A549 (cell line): ENCODE results near the gene INPP5A. TPM values are rescaled to one million over a fixed set of nuclear protein-coding genes. Genes with fewer than 3 reads are reported as not detected.

ENCODE experiments used
- ATAC-seq, 2 experiments: fragments of 200-7000 bp in 1 of 2; fragments of >200 bp in 1 of 2; cut with Nextera tagmentation in 1 of 2; cut with Tn5 transposase in 1 of 2; 3 replicates each; pipeline versions ENCODE4 v1.8.0 to v1.9.1; 2018 to 2020; ENCODE audit warnings: mild to moderate bottlenecking in 1 of 2, moderate library complexity in 1 of 2
- CTCF ChIA-PET: fragments of 300-600 bp; sonication (Branson Sonifier 250); formaldehyde crosslinking; extraction: SDS; loops from one replicate; lab custom pipeline; 2021; ENCODE audit warnings: antibody characterized with exemption, inconsistent platforms; lab: Yijun Ruan, JAX
- POLR2A ChIA-PET: fragments of 350-600 bp; formaldehyde crosslinking; extraction: SDS; loops from one replicate; lab custom pipeline; 2021; ENCODE audit warnings: antibody characterized with exemption, inconsistent platforms; lab: Yijun Ruan, JAX
- DNase-seq, 2 experiments: peaks; one replicate each; pipeline versions ENCODE4 v3.0.0 to v3.0.0-alpha.2; 2011 to 2016; ENCODE audit warnings: low read depth in 1 of 2, low spot score in 1 of 2
- FAIRE-seq: peaks from 2 replicates; lab custom pipeline; 2011; peaks lifted over from hg19 to GRCh38; lab: Jason Lieb, UNC
- H3K27ac ChIP-seq, 2 experiments: fragments of >200 bp; sonication (Bioruptor Twin); formaldehyde crosslinking; 3 replicates each; pipeline ENCODE4 v1.5.1; 2016 to 2017
- H3K4me1 ChIP-seq: fragments of >200 bp; sonication (Bioruptor Twin); formaldehyde crosslinking; 3 replicates; pipeline ENCODE4 v1.6.1; 2016
- H3K4me2 ChIP-seq: fragments of >200 bp; sonication (Bioruptor Twin); formaldehyde crosslinking; 3 replicates; pipeline ENCODE4 v1.6.1; 2016
- H3K4me3 ChIP-seq: fragments of >200 bp; sonication (Bioruptor Twin); formaldehyde crosslinking; 3 replicates; pipeline ENCODE4 v1.5.1; 2016
- H3K9me3 ChIP-seq: fragments of >200 bp; sonication (Bioruptor Twin); formaldehyde crosslinking; 3 replicates; pipeline ENCODE4 v1.6.1; 2016
- BCL3 ChIP-seq: fragments of >200 bp; sonication (Bioruptor Twin); formaldehyde crosslinking; IDR thresholded peaks from 3 replicates; pipeline ENCODE4 v1.6.1; 2016
- BHLHE40 ChIP-seq: IDR thresholded peaks from 2 replicates; pipeline ENCODE4 v1.6.1; 2012; ENCODE audit warnings: low read depth, low read length, inconsistent platforms
- CEBPB ChIP-seq, 2 experiments: fragments of >200 bp in 1 of 2; sonication (Bioruptor Twin) in 1 of 2; formaldehyde crosslinking in 1 of 2; IDR thresholded peaks; 2 replicates each; pipeline ENCODE4 v1.6.1; 2012 to 2016
- E2F6 ChIP-seq: IDR thresholded peaks from 2 replicates; pipeline ENCODE4 v1.6.1; 2012; ENCODE audit warnings: low read depth, borderline replicate concordance
- EHMT2 ChIP-seq: fragments of 200-600 bp; sonication (generic); IDR thresholded peaks from 2 replicates; pipeline ENCODE4 v1.6.1; 2016; ENCODE audit warnings: antibody characterized with exemption, low read depth, mild to moderate bottlenecking, moderate library complexity
- EP300 ChIP-seq, 2 experiments: fragments of >200 bp; sonication (Bioruptor Twin); formaldehyde crosslinking; IDR thresholded peaks; 2 replicates in 1 of 2; 3 replicates in 1 of 2; pipeline ENCODE4 v1.6.1; 2016 to 2017
- FOSB ChIP-seq: fragments of 250-450 bp; sonication (Bioruptor Pico); IDR thresholded peaks from 2 replicates; pipeline ENCODE4 v1.5.0; 2020; ENCODE audit warnings: mild to moderate bottlenecking, moderate library complexity
- HDAC2 ChIP-seq: fragments of 200-600 bp; sonication (generic); IDR thresholded peaks from 2 replicates; pipeline ENCODE4 v1.6.1; 2016
- HEYL ChIP-seq: fragments of 250-450 bp; sonication (Bioruptor Pico); IDR thresholded peaks from 2 replicates; pipeline ENCODE4 v1.8.0; 2021; ENCODE audit warnings: mild to moderate bottlenecking, moderate library complexity
- JUN ChIP-seq, 2 experiments: fragments of >200 bp; sonication (Bioruptor Twin); formaldehyde crosslinking; IDR thresholded peaks; 2 replicates in 1 of 2; 3 replicates in 1 of 2; pipeline ENCODE4 v1.6.1; 2016 to 2017
- KDM5A ChIP-seq: fragments of 200-600 bp; sonication (generic); IDR thresholded peaks from 2 replicates; pipeline ENCODE4 v1.6.1; 2016; ENCODE audit warnings: antibody characterized with exemption, mild to moderate bottlenecking
- PHF8 ChIP-seq: fragments of 200-600 bp; sonication (generic); IDR thresholded peaks from 2 replicates; pipeline ENCODE4 v1.6.1; 2016; ENCODE audit warnings: low read depth, mild to moderate bottlenecking, antibody characterized with exemption, moderate library complexity, borderline replicate concordance
- RARB ChIP-seq: fragments of 250-450 bp; sonication (Bioruptor Pico); IDR thresholded peaks from 2 replicates; pipeline ENCODE4 v1.8.0; 2021; ENCODE audit warnings: mild to moderate bottlenecking, moderate library complexity
- REST ChIP-seq: fragments of 200-600 bp; sonication (generic); IDR thresholded peaks from 2 replicates; pipeline ENCODE4 v1.6.1; 2016; ENCODE audit warnings: antibody characterized with exemption, mild to moderate bottlenecking, moderate library complexity
- RNF2 ChIP-seq: fragments of 200-600 bp; sonication (generic); IDR thresholded peaks from 2 replicates; pipeline ENCODE4 v1.6.1; 2016; ENCODE audit warnings: low read depth, mild to moderate bottlenecking, antibody characterized with exemption, moderate library complexity, borderline replicate concordance
- USF2 ChIP-seq: fragments of 450-650 bp; IDR thresholded peaks from 2 replicates; pipeline ENCODE4 v1.6.1; 2014; ENCODE audit warnings: antibody characterized with exemption
- ZNF302 ChIP-seq: fragments of 250-450 bp; sonication (Bioruptor Pico); IDR thresholded peaks from 2 replicates; pipeline ENCODE4 v1.9.0; 2021; ENCODE audit warnings: inconsistent platforms, mild to moderate bottlenecking, moderate library complexity
- WGBS: methylation state at CpG from one replicate; pipeline ENCODE4 v1.1.6; 2017; ENCODE audit errors: missing lambda C conversion rate; 5-methylcytosine and 5-hydroxymethylcytosine counted together
- polyA plus RNA-seq, 4 experiments: library from polyadenylated mRNA; depleted of rRNA in 3 of 4; stranded (reverse); fragments of >200 nt; fragmentation: RNase III in 1 of 4; extraction: RNeasy Plus Mini Kit Qiagen cat#74134 plus additional on column Dnase treatment in 1 of 4; gene quantifications; 2 replicates in 3 of 4; 3 replicates in 1 of 4; pipeline ENCODE4 v1.2.3, GENCODE V29; 2011 to 2017
- TF ChIP-seq, protein P1 (sequence below): IDR thresholded peaks from 2 replicates; pipeline ENCODE4 v1.6.1; 2012
- TF ChIP-seq, protein P2 (sequence below): fragments of >200 bp; sonication (Bioruptor Twin); formaldehyde crosslinking; IDR thresholded peaks from 2 replicates; pipeline ENCODE4 v1.6.1; 2016

Gene INPP5A
- polyA plus RNA-seq, 2 of the 4 experiments (the other 2 are of a cell fraction) = 13.7 to 15.1 TPM

DNA sequence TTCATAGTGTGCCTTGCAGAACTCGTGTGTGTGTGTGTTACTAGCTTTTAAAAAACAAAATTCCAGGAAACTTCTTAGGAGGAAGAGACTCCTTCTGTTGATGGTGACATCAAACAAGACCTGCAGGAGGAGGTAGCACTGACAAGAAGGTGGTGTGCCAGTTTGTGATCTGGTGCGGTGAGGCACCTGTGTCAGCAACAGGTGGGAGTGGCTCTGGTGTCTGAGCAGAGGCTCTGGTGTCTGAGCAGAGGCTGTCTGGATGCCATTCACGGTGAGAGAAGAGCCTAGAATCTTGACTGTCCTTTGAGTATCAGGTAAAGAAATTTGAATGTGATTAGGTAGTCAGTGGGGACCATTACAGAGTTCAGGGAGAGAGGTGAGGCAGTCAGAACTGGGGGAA, 122.8 kb downstream of the INPP5A start:
- TF ChIP-seq CEBPB (IDR thresholded peaks at IDR 0.05) (no peak), RNF2 (no peak), PHF8 (no peak), ZNF302 (CRISPR knock-in tag) (no peak)
- TF ChIP-seq, all 56 proteins: peak for 0
- FAIRE-seq = no peak
- no peak for DNase-seq
- Histone ChIP-seq H3K4me3 (no peak overlapping the region), H3K4me2 (no peak overlapping the region), H3K9me3 (no peaks in the 10 kb centered on the region), H3K27ac (no peak overlapping the region), H3K4me1 (no peaks in the 10 kb centered on the region; the same call in 2 of the 3 replicates)
- no peak for ATAC-seq
- POLR2A ChIA-PET = no interaction called here
- CTCF ChIA-PET = interaction anchor here (1.4 kb wide), 1 partner anchor 8 kb away, joined by 3 read pairs; no protein-coding TSS in a partner anchor
- WGBS = 82% methylated on average over 3 of the region's 3 CpGs

DNA sequence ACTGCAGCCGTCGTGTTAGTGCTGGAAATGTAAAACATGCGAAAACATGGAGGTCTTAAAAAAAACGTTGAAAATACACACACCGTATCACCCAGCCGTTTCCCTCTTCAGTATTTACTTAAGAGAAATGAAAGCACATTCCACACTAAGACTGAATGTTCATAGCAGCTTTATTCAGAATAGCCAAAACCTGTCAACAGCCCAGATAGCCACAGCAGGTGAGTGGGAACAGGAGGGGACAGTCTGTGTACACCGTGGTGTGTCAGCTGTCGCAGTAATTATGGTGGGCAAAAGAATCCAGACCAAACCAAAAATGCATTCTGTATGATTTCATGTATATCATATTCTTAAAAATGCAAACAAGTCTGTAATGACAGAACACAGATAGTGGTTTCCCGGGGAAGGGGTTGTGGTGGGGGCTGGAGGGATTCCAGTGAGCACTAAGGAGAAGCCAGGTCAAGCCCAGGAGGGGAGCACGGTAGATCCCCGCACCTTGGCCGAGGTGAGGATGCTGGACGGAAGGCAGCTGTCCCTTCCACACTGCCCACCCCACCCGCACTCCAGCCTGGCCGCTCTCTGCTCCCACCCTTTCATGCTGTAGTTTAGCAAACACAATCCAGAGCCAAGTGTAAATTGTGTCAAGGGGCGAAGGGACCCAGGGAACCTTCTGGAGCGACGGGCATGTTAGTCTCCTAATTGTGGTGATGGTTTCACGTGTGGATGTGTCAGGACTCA, 124.8 kb downstream of the INPP5A start:
- CTCF ChIA-PET = interaction anchor here (1.3 to 7.1 kb wide), 3 partner anchors 8 to 224 kb away, joined by 3 to 61 read pairs (median 5); no protein-coding TSS in a partner anchor

DNA sequence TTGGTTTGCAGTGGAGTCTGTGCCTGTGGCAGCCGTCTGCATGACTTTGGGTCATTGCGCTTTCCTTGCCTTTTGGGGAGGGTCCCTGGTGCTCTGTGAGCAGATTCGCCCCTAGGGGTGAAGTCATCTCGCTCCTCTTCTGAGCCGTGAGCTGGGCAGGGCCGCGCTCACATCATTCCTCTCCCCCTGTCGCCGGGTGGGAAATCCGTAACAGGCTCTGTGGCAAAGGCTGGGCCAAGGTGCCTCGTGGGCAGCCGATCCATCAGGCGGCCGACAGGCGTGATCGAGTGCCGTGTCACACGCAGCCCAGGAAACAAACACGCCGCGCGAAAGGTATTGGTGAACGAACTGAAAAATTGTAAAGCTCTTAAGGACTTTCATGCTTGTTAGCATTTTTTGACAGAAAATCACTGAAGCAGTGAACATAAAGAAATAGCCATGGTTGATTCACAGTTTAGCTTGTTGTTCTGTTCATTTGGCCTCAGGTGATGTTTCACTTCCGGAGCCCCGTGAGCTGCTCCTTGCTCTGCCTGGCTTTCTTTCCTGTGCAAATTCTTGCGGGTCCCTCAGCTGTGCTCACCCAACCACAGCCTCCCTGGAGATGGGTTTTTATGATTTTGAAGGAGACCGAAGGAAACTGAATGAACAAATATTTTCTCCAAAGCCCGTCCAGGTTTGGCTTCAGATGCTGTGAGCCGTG, 126.2 kb downstream of the INPP5A start:
- peaks cover 31% of the 10 kb centered on the region for H3K4me1 ChIP-seq
- FAIRE-seq = no peak
- ChIA-PET CTCF (interaction anchor here (0.7 to 7.1 kb wide), 2 partner anchors 9 to 276 kb away, joined by 3 to 61 read pairs; no protein-coding TSS in a partner anchor), POLR2A (no interaction called here)
- no peak overlapping the region for H3K4me3 ChIP-seq
- no peaks in the 10 kb centered on the region for H3K9me3 ChIP-seq
- WGBS = 89% methylated on average over 27 of the region's 29 CpGs
- H3K27ac ChIP-seq = peak overlapping the region in 1 of 2 experiments; percentile 26; a peak in 1 of 6 replicates
- no peak for ATAC-seq
- H3K4me2 ChIP-seq = no peak overlapping the region
- DNase-seq = no peak
- TF ChIP-seq USF2 = no peak
- no peak for TF ChIP-seq BHLHE40
- TF ChIP-seq REST = no peak
- TF ChIP-seq, protein P1, sequence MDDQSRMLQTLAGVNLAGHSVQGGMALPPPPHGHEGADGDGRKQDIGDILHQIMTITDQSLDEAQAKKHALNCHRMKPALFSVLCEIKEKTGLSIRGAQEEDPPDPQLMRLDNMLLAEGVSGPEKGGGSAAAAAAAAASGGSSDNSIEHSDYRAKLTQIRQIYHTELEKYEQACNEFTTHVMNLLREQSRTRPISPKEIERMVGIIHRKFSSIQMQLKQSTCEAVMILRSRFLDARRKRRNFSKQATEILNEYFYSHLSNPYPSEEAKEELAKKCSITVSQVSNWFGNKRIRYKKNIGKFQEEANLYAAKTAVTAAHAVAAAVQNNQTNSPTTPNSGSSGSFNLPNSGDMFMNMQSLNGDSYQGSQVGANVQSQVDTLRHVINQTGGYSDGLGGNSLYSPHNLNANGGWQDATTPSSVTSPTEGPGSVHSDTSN = no peak
- no peak for TF ChIP-seq RARB
- TF ChIP-seq EHMT2 = no peak
- no peak for TF ChIP-seq ZNF302 (CRISPR knock-in tag)
- no peak for TF ChIP-seq E2F6
- no peak for TF ChIP-seq FOSB (CRISPR knock-in tag)
- TF ChIP-seq BCL3 = no peak
- no peak for TF ChIP-seq EP300 (IDR thresholded peaks at IDR 0.05)
- TF ChIP-seq KDM5A = no peak

More for the DNA sequence above, 124.8 kb downstream of the INPP5A start:
- Histone ChIP-seq H3K4me2 (no peak overlapping the region), H3K4me1 (peaks cover 18% of the 10 kb centered on the region), H3K4me3 (no peak overlapping the region), H3K9me3 (no peaks in the 10 kb centered on the region), H3K27ac (no peak overlapping the region)
- TF ChIP-seq, protein P2, sequence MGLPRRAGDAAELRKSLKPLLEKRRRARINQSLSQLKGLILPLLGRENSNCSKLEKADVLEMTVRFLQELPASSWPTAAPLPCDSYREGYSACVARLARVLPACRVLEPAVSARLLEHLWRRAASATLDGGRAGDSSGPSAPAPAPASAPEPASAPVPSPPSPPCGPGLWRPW = no peak
- TF ChIP-seq HDAC2 = no peak
- TF ChIP-seq JUN (IDR thresholded peaks at IDR 0.05) = no peak
- TF ChIP-seq HEYL = no peak
- TF ChIP-seq BHLHE40 = no peak
- TF ChIP-seq E2F6 = no peak
- no peak for ATAC-seq
- 89% methylated on average over 18 of the region's 19 CpGs for WGBS
- FAIRE-seq = no peak
- POLR2A ChIA-PET = no interaction called here
- DNase-seq = no peak
